Tibial nerve (tissue), 4 donors: ENCODE results near the gene RUNX1.

Source experiments
- CTCF ChIP-seq, 5 experiments: fragments of 200-600 bp in 3 of 5; fragments of 450-650 bp in 2 of 5; sonication (generic) in 3 of 5; IDR thresholded peaks; one replicate each; pipeline ENCODE4 v1.5.1; 2016 to 2019; ENCODE audit warnings: antibody characterized with exemption in 5 of 5, mild to moderate bottlenecking in 3 of 5, moderate library complexity in 2 of 5
- EP300 ChIP-seq, 2 donors: sonication (generic); formaldehyde crosslinking; IDR thresholded peaks; one replicate each; pipeline ENCODE4 v1.6.1; 2017; ENCODE audit warnings: antibody characterized with exemption in 2 of 2, mild to moderate bottlenecking in 1 of 2

DNA sequence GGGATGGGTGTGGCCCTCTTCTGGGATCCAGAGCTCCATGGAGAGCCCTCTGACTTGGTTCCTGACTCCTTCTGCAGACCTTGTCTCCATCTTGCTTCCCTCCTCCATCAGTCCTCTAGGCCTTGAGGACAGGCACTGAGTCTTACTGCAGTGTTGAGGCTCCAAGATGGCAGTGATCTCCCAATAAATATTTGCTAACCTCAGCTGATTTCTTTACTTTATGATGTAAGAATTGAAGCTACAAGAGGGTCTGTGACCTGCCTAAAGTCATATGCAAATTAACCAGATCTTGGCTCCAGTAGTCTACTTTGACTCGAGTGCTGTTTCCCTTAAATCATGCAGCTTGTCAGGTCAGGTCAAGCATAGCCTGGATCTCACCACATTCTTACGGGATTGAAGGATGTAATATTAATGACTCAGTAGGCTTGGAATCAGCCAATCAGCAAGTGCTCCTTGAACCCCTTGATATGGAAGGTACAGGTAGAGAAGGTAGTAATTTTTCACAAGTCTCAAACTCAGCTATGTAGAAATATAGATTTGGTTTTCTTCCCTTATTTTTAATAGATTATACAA, 287.3 kb downstream of the RUNX1 start:
- no peak for TF ChIP-seq EP300 (IDR thresholded peaks at IDR 0.05)
- TF ChIP-seq CTCF (IDR thresholded peaks at IDR 0.05), result no peak
